Endodermal cell (in vitro differentiated cells): ENCODE data around the gene TBX15. TPM values are rescaled to one million over a fixed set of nuclear protein-coding genes. Genes with fewer than 3 reads are reported as not detected.
A peak's percentile ranks its signal among the peaks of the same experiment; 100 is the strongest.

Experiments used
- DNase-seq: peaks from one replicate; pipeline ENCODE4 v3.0.0-alpha.2; 2017
- H3K27ac ChIP-seq: 2 replicates; pipeline ENCODE4 v1.5.1; 2013; ENCODE audit warnings: mild to moderate bottlenecking, low read depth, low read length, moderate library complexity
- H3K27me3 ChIP-seq: 2 replicates; pipeline ENCODE4 v1.6.1; 2013; ENCODE audit warnings: mild to moderate bottlenecking, low read length, moderate library complexity; ENCODE audit not compliant: insufficient read depth, control insufficient read depth, poor library complexity, severe bottlenecking
- H3K36me3 ChIP-seq: 2 replicates; pipeline ENCODE4 v1.7.0; 2013; ENCODE audit warnings: mild to moderate bottlenecking, low read length, moderate library complexity; ENCODE audit not compliant: control insufficient read depth, insufficient read depth
- H3K4me1 ChIP-seq: one replicate; pipeline ENCODE4 v1.7.0; 2013; ENCODE audit warnings: low read length; ENCODE audit not compliant: control insufficient read depth, insufficient read depth
- H3K4me3 ChIP-seq: 2 replicates; pipeline ENCODE4 v1.5.1; 2013; ENCODE audit warnings: mild to moderate bottlenecking, low read length, moderate library complexity
- H3K9ac ChIP-seq: 2 replicates; pipeline ENCODE4 v1.6.1; 2013; ENCODE audit warnings: mild to moderate bottlenecking, low read length, moderate library complexity; ENCODE audit not compliant: poor library complexity, severe bottlenecking; ENCODE audit errors: extremely low read depth
- H3K9me3 ChIP-seq: 2 replicates; pipeline ENCODE4 v1.6.1; 2013; ENCODE audit warnings: mild to moderate bottlenecking, low read length, moderate library complexity; ENCODE audit not compliant: control insufficient read depth
- H3K27ac Mint-ChIP-seq: 2 replicates; pipeline ENCODE4 v1.8.0; 2020; ENCODE audit warnings: mixed read lengths
- H3K27me3 Mint-ChIP-seq: 2 replicates; pipeline ENCODE4 v1.8.0; 2021; ENCODE audit warnings: mild to moderate bottlenecking, mixed read lengths; ENCODE audit not compliant: insufficient read depth
- H3K36me3 Mint-ChIP-seq: 2 replicates; pipeline ENCODE4 v1.8.0; 2020; ENCODE audit warnings: low read depth, mixed read lengths
- H3K4me1 Mint-ChIP-seq: 2 replicates; pipeline ENCODE4 v1.8.0; 2020; ENCODE audit warnings: mixed read lengths
- H3K4me3 Mint-ChIP-seq: 2 replicates; pipeline ENCODE4 v1.8.0; 2020; ENCODE audit warnings: mild to moderate bottlenecking, moderate library complexity, mixed read lengths
- H3K9me3 Mint-ChIP-seq: 2 replicates; pipeline ENCODE4 v1.8.0; 2020; ENCODE audit warnings: mild to moderate bottlenecking, mixed read lengths
- CTCF ChIP-seq: fragments of 200-600 bp; sonication (generic); conservative IDR thresholded peaks from 2 replicates; pipeline ENCODE4 v1.5.0; 2021; ENCODE audit warnings: antibody characterized with exemption, mild to moderate bottlenecking
- WGBS, 2 experiments: methylation state at CpG; one replicate each; pipeline versions ENCODE4 v1.1.5 to v1.1.7; 2013; ENCODE audit warnings: missing lambda C conversion rate in 2 of 2, mixed read lengths in 1 of 2; ENCODE audit not compliant: insufficient coverage in 1 of 2, insufficient read length in 1 of 2; 5-methylcytosine and 5-hydroxymethylcytosine counted together
- total RNA-seq, 2 donors: library from RNA; stranded (reverse); fragmentation: NEBNext Ultra II Directional in 1 of 2; extraction: Animal tissue kit (Norgen Biotek cat#: 25700) in 1 of 2; gene quantifications; 2 replicates in 1 of 2; 3 replicates in 1 of 2; pipeline ENCODE4 v1.2.1, GENCODE V29; 2021

TBX15 gene
- total RNA-seq, 2 donors from 2014 or later = 0.09 TPM; not detected in 1

- no peak overlapping the region for H3K9ac ChIP-seq
- Mint-ChIP-seq H3K9me3 (no peaks in the 10 kb centered on the region), H3K27me3 (no peaks in the 10 kb centered on the region), H3K36me3 (no peaks in the 10 kb centered on the region), H3K4me3 (no peak overlapping the region), H3K4me1 (peaks cover 6% of the 10 kb centered on the region), H3K27ac (no peak overlapping the region)
- no peak overlapping the region for H3K27ac ChIP-seq
- 58 to 89% methylated on average over 1 to 2 of the region's 2 CpGs for WGBS, 2 experiments
- H3K36me3 ChIP-seq = no peaks in the 10 kb centered on the region
- H3K9me3 ChIP-seq = no peaks in the 10 kb centered on the region
- DNase-seq = peak; percentile 80
- H3K4me3 ChIP-seq = no peak overlapping the region
- peak; percentile 75 for TF ChIP-seq CTCF
- peaks cover 3% of the 10 kb centered on the region for H3K4me1 ChIP-seq
- no peaks in the 10 kb centered on the region for H3K27me3 ChIP-seq
Observed at GRCh38 chr1:118928739-118929554, 59.2 kb downstream of the TBX15 start.

GRCh38 chr1:118927427-118928187, 60.5 kb downstream of the TBX15 start:
- Histone ChIP-seq H3K9ac (no peak overlapping the region), H3K4me3 (no peak overlapping the region), H3K27me3 (no peaks in the 10 kb centered on the region), H3K4me1 (peaks cover 3% of the 10 kb centered on the region), H3K36me3 (no peaks in the 10 kb centered on the region), H3K27ac (no peak overlapping the region), H3K9me3 (no peaks in the 10 kb centered on the region)
- WGBS, 2 experiments = 88 to 89% methylated on average over 4 of the region's 4 CpGs
- H3K27ac Mint-ChIP-seq = no peak overlapping the region
- no peak for TF ChIP-seq CTCF
- DNase-seq = no peak
- H3K9me3 Mint-ChIP-seq = no peaks in the 10 kb centered on the region
- no peaks in the 10 kb centered on the region for H3K27me3 Mint-ChIP-seq
- H3K36me3 Mint-ChIP-seq = no peaks in the 10 kb centered on the region
- peaks cover 6% of the 10 kb centered on the region for H3K4me1 Mint-ChIP-seq
- no peak overlapping the region for H3K4me3 Mint-ChIP-seq

- Histone ChIP-seq H3K36me3 (no peaks in the 10 kb centered on the region), H3K27ac (no peak overlapping the region), H3K4me1 (no peaks in the 10 kb centered on the region), H3K9ac (no peak overlapping the region), H3K27me3 (no peaks in the 10 kb centered on the region), H3K4me3 (no peak overlapping the region), H3K9me3 (no peaks in the 10 kb centered on the region)
- no peaks in the 10 kb centered on the region for H3K9me3 Mint-ChIP-seq
- no peak overlapping the region for H3K4me3 Mint-ChIP-seq
- TF ChIP-seq CTCF = no peak
- no peaks in the 10 kb centered on the region for H3K27me3 Mint-ChIP-seq
- H3K36me3 Mint-ChIP-seq = no peaks in the 10 kb centered on the region
- H3K4me1 Mint-ChIP-seq = peaks cover 1% of the 10 kb centered on the region
- no peak overlapping the region for H3K27ac Mint-ChIP-seq
- DNase-seq = no peak
Observed at GRCh38 chr1:118926261-118926660, 61.9 kb downstream of the TBX15 start.
